Thyroid gland (tissue), 4 donors: ENCODE measurements around the gene LRRC4. TPM values are rescaled to one million over a fixed set of nuclear protein-coding genes. Genes with fewer than 3 reads are reported as not detected.

ENCODE experiments used
- DNase-seq, 2 donors: peaks; one replicate each; pipeline ENCODE4 v3.0.0-alpha.2; 2019
- H3K27ac ChIP-seq, 3 donors: fragments of 200-600 bp; sonication (generic); 1 replicate in 2 of 3; 2 replicates in 1 of 3; pipeline ENCODE4 v1.5.1; 2016 to 2019; ENCODE audit warnings: mild to moderate bottlenecking in 1 of 3, moderate library complexity in 1 of 3
- H3K27me3 ChIP-seq: fragments of 200-600 bp; sonication (generic); one replicate; pipeline ENCODE4 v1.5.1; 2019
- H3K36me3 ChIP-seq, 2 donors: fragments of 200-600 bp; sonication (generic); one replicate each; pipeline ENCODE4 v1.5.1; 2016 to 2019
- H3K4me1 ChIP-seq, 2 donors: fragments of 200-600 bp; sonication (generic); one replicate each; pipeline ENCODE4 v1.5.1; 2017 to 2019
- H3K4me3 ChIP-seq, 3 donors: fragments of 200-600 bp; sonication (generic); replicated peaks in 1 of 3; 1 replicate in 2 of 3; 2 replicates in 1 of 3; pipeline ENCODE4 v1.5.1; 2016; ENCODE audit warnings: mild to moderate bottlenecking in 1 of 3
- H3K9me3 ChIP-seq: fragments of 200-600 bp; sonication (generic); one replicate; pipeline ENCODE4 v1.5.1; 2017
- CTCF ChIP-seq, 6 experiments: fragments of 200-600 bp in 3 of 6; fragments of 450-650 bp in 3 of 6; sonication (generic) in 3 of 6; IDR thresholded peaks; one replicate each; pipeline ENCODE4 v1.5.1; 2016 to 2019; ENCODE audit warnings: antibody characterized with exemption in 6 of 6, mild to moderate bottlenecking in 2 of 6, inconsistent platforms in 1 of 6, moderate library complexity in 1 of 6
- POLR2A ChIP-seq, 2 donors: fragments of 450-650 bp; IDR thresholded peaks; one replicate each; pipeline ENCODE4 v1.6.1; 2017; ENCODE audit warnings: antibody characterized with exemption in 2 of 2, mild to moderate bottlenecking in 2 of 2, moderate library complexity in 1 of 2
- WGBS, 2 donors: methylation state at CpG; one replicate each; pipeline ENCODE4 v1.1.5; 2017; 5-methylcytosine and 5-hydroxymethylcytosine counted together
- intact Hi-C: fragments of 100-400 bp; cut with DNase I; formaldehyde crosslinking; loops from one replicate; pipeline ENCODE4 v1.15.1; 2023
- total RNA-seq, 4 donors: library from RNA; depleted of rRNA; stranded (reverse); fragments of >200 nt; gene quantifications; one replicate each; pipeline ENCODE4 v1.2.3, GENCODE V29; 2016

Gene LRRC4
- total RNA-seq, 4 donors from 2014 or later: 0.39 to 3.7 (median 0.95) TPM

- peaks cover 3 to 18% of the 10 kb centered on the region in 2 donors for H3K36me3 ChIP-seq
- TF ChIP-seq POLR2A (IDR thresholded peaks at IDR 0.05) (no peak), CTCF (IDR thresholded peaks at IDR 0.05) (no peak)
- DNase-seq: no peak
- no peak overlapping the region for H3K27ac ChIP-seq
- H3K27me3 ChIP-seq: no peaks in the 10 kb centered on the region
- H3K9me3 ChIP-seq: no peaks in the 10 kb centered on the region
- 89 to 95% methylated on average over 8 of the region's 8 CpGs for WGBS, 2 donors
- H3K4me3 ChIP-seq: no peak overlapping the region
- intact Hi-C loops: no loop called here
- no peaks in the 10 kb centered on the region for H3K4me1 ChIP-seq
Observed at GRCh38 chr7:128076196-128076795, 45.1 kb upstream of the LRRC4 start.

- H3K4me1 ChIP-seq: no peaks in the 10 kb centered on the region
- no peak for DNase-seq
- no peak for TF ChIP-seq POLR2A (IDR thresholded peaks at IDR 0.05)
- no peak for TF ChIP-seq CTCF (IDR thresholded peaks at IDR 0.05)
- peaks cover 0 to 18% of the 10 kb centered on the region in 2 donors for H3K36me3 ChIP-seq
- H3K4me3 ChIP-seq: no peak overlapping the region
- WGBS, 2 donors: 83 to 86% methylated on average over 6 to 10 of the region's 12 CpGs
- H3K27me3 ChIP-seq: no peaks in the 10 kb centered on the region
- H3K9me3 ChIP-seq: no peaks in the 10 kb centered on the region
- H3K27ac ChIP-seq: no peak overlapping the region
- intact Hi-C loops: no loop called here
Observed at GRCh38 chr7:128075242-128076095, 44.2 kb upstream of the LRRC4 start.

- Histone ChIP-seq H3K4me1 (no peaks in the 10 kb centered on the region), H3K4me3 (no peak overlapping the region), H3K27me3 (no peaks in the 10 kb centered on the region), H3K27ac (no peak overlapping the region), H3K36me3 (peaks cover 0 to 18% of the 10 kb centered on the region in 2 donors), H3K9me3 (no peaks in the 10 kb centered on the region)
- intact Hi-C loops: no loop called here
- TF ChIP-seq POLR2A (IDR thresholded peaks at IDR 0.05) (no peak), CTCF (IDR thresholded peaks at IDR 0.05) (no peak)
- 80 to 92% methylated on average over 3 to 6 of the region's 6 CpGs for WGBS, 2 donors
- DNase-seq: no peak
Observed at GRCh38 chr7:128074736-128075135, 43.5 kb upstream of the LRRC4 start.

- no peaks in the 10 kb centered on the region for H3K4me1 ChIP-seq
- no peak overlapping the region for H3K4me3 ChIP-seq
- no peak overlapping the region for H3K27ac ChIP-seq
- WGBS, 2 donors: 42 to 65% methylated on average over 12 of the region's 19 CpGs
- H3K27me3 ChIP-seq: no peaks in the 10 kb centered on the region
- H3K36me3 ChIP-seq: peaks cover 0 to 18% of the 10 kb centered on the region in 2 donors
- DNase-seq: peak; percentile 67 to 70
- intact Hi-C loops: no loop called here
- H3K9me3 ChIP-seq: no peaks in the 10 kb centered on the region
- no peak for TF ChIP-seq CTCF (IDR thresholded peaks at IDR 0.05)
- no peak for TF ChIP-seq POLR2A (IDR thresholded peaks at IDR 0.05)
Observed at GRCh38 chr7:128074336-128074735, 43.1 kb upstream of the LRRC4 start.
